ENCODE results near the gene MACROD1.
"Not testable (repeated sequence)": the region's sequence is repeated elsewhere in the genome, so short reads cannot be mapped to it uniquely, and the experiment has no call there.

Gene MACROD1

DNA sequence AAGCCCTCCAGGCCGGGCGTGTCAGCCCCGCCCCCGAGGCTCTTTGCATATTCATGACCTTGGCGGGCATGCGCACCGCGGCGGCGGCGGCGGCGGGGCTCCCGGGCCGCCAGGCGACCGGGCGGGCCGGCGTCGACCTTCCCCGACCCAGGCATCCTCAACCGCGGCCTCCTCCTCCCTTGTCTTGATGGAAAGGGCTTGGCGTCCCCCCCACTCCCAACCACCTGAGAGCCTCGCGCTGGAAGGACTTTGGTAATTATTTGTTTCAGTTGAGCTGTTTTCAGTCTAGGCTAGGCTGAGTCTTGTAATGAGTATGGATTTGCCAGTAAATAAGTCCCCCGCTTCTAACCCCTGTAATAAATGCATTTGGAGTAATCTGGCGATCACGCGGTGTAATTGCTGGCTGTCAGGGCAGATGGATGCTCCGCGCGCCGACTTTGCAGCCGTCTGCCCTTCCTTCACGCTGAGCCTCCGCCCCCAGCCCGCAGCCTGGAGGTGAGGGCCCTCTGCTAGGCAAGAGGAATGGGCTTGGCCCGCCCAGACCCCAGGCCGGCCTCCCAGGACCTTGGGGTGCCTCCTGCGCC, 105.0 kb downstream of the MACROD1 start:
- in situ Hi-C loops (cut with HindIII; ENCODE audit: low sequenced_read_pairs) = no loop called here

DNA sequence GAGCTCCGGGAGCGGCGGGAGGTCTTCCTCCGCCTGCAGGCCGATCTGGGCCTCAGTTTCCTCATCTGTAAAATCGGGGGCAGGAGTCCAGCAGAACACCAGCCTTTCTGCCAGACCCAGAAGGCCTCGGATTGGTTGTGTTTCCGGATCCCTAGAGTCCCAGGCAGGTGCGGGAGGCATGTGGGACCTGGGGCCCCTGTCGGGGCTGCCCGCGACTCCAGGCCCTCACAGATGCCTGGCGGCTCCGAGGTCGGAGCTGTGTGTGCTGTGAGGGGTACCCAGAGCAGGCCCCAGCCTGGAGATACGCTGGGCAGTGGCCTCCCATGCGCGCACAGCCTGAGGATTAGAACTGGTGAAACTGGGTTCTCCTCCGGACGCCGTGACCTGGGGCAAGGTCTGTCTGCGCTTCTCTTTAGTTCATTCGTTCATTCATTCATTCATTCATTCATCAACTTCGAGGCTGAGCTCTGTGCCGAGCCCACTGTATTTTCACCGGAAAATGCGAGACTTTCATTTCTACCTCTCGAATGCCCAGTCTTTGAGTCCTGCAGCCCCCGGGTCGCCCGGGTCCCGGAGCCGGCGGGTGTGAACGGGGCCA, 105.6 kb downstream of the MACROD1 start:
- in situ Hi-C loops (cut with HindIII; ENCODE audit: low sequenced_read_pairs) = no loop called here

DNA sequence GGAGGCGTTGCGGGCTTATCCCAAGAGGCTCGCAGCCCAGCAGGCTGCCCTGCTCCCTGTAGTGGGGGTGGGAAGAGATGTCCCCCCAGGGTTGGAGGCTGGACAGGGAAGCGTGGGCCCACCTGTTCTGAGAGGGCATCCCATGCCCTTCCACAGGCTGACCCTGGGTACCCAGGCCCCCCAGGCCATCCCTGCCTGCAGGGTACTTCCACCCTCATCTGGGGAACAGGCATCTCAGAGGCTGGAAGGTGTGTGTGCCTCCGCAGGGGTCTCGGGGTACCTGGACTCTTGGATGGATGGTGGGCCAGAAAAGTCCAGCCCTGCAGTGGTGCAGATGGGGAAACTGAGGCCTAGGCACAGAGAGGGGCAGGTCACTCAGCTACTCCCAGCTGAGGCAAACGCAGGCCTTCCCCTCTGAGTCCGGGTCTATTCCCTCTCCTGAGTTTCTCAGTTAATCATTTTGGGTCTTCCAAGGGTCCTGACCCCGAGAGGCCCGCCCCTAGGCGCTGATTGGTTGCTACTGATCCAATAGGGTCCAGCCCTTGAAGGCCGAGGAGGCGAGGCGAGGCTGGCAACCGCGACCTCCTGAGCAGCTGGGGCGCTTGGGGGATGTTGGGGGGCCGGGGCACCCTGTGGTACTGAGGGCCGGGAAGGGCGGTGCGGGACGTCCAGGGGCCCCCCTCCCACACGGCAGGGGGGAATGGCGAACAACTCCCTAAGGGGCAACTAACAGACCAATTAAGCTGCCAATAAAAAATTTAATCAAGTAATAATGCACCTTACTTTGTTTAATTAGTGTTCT, 106.4 kb downstream of the MACROD1 start:
- in situ Hi-C loops (cut with HindIII; ENCODE audit: low sequenced_read_pairs) = no loop called here

DNA sequence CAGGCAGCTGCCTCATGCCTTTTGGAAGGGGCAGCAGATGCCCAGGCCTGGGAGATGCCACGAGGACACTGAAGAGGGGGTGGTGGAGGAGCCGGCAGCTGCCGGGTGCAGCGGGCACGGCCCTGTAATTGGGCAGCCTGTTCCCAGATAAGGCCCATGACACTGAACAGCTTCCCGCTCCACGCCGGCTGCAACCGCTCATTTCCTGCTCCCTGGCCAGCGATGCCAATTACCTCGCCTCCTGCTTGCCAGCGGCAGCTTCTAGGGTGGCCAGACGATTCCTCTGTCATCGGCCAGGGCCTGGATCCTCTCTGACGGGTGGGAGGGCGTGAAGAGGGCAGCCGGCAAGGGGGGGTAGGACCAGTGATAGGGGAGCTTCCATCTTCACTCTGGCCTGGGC, 107.4 kb downstream of the MACROD1 start:
- in situ Hi-C loops (cut with HindIII; ENCODE audit: low sequenced_read_pairs) = no loop called here

DNA sequence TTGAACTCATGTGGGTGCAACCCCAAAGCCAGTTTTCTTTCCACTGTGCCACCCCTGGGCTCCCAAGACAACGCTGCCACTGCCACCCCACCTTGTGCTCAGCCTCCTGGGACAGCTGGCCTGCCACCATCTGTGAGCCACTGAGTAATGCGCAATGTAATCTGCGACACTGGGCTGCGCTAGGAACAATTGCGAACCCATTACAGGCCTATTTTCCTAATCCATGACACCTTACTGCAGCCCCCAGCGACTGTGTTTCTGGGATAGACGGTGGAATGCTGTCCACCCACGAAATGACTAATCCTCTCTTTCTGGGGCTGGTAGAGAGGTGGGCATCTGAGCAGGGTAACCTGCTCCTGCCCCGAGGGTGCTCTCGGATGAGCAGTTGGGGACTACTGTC, 108.0 kb downstream of the MACROD1 start:
- in situ Hi-C loops (cut with HindIII; ENCODE audit: low sequenced_read_pairs) = no loop called here

DNA sequence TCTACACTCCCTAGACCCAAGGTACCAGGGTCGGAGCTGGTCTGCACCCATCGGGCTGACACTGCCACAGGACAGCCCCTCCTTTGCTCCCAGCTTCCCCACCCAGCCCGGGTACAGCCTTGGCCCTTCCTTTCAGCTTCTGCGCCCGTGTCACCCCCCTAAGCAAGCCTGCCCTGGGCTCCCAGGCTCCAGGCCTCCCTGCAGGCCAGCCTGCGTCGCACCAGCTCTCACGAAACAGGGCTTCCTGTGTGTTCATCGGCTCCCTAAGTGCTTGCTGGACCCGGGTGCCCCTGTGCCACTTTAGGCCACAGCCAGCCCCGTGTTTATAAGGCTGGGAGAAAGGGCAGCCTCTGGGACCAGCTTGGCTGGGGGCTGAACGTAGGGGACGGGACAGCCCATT, 109.1 kb downstream of the MACROD1 start:
- in situ Hi-C loops (cut with HindIII; ENCODE audit: low sequenced_read_pairs) = no loop called here

DNA sequence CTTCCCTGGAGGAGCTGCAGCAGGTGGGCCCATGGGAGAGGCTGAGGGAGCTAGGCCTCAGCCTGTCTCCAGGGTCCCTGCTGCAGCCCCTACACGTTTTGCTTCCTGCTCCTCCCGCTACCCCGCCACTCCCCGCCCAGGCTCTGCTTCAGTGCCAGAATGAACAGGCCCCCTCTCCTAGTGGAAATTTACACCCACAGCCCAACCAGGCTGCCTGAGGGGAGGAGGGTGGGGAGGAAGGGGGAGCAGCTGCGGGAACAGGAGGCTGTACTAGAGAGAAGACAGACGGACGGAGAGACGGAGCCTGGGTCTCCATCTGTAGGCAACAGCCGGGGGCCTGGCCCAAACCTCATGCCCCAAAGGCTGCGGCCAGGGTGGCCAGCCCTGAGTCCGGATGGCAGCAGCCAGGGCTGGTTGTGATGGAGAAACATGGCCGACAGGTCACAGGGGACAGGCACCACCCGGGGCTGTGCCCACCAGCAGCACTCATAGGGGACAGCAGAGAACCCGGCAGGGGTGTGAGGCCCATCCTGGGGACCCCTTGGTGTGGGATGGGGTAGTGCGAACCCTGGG, 109.6 kb downstream of the MACROD1 start:
- in situ Hi-C loops (cut with HindIII; ENCODE audit: low sequenced_read_pairs) = no loop called here

DNA sequence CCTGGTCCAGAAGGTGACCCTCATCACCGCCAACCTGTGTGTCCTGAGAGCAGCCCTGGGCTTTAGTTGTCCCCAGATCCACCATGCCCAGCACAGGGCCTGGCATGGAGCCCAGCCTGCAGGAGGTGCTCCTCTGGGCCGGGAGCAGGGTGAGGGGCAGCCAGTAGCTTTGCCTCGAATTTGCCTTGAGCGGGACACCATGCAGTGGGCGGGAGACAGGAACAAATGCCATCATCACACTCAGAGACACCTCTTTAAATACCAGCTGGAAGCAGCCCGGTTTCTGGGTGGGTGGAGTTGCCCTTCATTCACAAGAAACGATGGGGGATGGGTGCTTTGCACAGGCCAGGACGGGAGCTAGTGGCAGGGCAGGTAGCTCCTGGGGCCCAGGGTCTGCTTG, 110.8 kb downstream of the MACROD1 start:
- in situ Hi-C loops (cut with HindIII; ENCODE audit: low sequenced_read_pairs) = no loop called here

DNA sequence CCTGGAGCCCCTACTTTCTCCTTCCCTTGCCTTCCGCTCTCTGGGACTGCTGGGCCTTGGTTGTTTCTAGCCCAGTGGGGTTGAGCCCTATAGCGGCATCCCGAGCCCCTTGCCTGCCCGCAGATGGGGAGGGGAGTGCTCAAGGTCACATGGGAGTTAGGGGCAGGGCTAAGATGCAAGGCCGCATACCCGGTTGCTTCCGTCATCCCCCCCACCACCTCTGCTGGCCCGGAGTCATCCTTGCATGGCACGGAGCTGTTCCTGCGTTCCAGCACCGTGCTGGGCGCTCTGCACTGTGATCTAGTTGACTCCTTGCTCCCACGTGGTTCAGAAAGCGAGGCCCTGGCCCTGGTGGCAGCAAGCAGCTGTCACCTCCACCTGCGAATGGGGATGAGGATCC, 112.2 kb downstream of the MACROD1 start:
- in situ Hi-C loops (cut with HindIII; ENCODE audit: low sequenced_read_pairs) = no loop called here

DNA sequence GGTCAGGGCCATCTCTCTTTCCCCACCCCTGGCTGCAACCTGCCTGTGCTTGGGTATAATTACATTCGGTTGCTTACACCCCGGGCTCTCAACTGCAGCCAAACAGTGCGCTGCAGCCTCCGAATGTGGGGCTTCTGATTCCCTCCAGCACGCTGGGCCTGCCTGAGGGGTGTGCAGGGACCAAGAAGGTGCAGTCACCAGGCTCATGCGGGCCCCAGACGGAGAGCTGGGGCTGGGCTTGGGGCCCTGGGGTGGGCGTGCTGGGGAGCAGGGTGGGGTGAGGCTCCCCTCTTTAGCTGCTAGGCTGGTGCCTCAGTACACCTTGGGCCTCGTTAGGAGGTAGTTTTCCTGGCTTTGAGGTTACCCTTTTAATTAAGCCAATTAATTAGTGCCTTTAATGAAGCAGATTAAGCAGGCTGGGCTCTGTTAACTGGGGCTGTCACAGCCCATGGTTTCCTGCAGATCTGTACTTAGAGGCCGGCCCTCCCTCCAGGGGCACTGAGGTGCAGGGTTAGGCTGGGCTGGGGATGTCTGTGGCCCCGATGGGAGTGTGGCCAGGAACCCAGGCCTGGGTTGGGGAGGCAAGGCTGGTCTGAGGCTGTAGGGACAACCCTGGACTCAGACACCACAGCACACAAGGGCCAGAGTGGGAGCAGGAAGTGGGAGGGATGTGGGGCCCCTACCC, 112.8 kb downstream of the MACROD1 start:
- in situ Hi-C loops (cut with HindIII; ENCODE audit: low sequenced_read_pairs) = no loop called here

DNA sequence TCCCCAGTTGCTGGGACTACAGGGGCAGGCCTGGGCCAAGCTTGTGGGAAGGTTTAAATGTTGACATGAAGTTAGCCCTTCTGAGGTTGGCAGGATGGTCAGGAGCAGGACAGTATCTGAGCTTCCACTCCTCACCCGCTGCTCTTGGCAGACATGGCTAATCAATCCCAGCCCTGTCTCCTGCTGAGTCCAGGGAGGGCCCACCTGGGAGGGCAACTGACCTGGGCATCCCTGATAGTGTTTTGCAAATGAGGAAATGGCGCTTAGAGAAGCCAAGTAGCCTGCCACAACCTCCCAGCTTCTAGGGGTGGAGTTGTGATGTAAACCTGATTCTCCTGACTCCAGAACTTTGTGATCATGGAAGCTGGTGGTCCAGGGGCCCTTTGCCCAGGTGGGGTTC, 113.5 kb downstream of the MACROD1 start:
- in situ Hi-C loops (cut with HindIII; ENCODE audit: low sequenced_read_pairs) = no loop called here

DNA sequence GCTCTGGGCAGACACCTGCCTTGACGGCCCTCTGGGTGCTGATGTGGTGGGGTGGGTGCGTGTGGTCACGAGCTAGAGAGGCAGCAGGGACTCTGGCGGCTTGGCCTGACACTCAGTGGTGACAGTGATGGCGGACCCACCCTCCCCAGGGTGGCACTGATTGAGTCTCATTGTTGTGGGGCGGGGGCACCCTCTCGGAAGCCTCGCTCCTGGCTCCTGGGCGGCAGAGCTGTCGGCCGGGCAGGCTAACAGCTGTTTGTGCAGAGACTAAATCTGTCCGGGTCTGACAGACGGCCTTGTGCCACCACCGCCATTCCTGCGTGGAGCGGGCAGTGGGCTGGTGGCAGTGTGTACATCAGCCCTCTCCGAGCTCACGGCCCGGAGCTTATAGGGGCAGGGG, 114.6 kb downstream of the MACROD1 start:
- in situ Hi-C loops (cut with HindIII; ENCODE audit: low sequenced_read_pairs) = no loop called here

DNA sequence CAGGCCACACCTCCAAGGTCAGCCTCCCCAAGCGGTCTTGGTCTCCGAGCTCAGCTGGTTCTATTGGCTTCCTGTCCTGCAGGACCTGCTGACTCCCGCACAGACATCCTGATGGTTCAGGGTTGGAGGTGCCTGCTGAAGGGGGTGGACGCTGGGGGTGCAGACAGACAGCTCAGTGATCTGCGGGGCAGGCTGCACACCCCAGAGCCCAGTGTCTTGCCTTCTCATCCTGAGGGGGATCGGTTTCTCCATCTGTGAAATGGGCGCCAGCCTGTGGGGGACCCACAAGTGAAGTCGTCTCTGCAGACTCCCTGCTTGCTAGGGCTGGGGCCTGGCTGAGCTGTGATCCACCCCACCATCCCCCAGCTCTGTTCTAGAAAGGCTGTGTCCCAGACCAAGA, 116.4 kb downstream of the MACROD1 start:
- in situ Hi-C loops (cut with HindIII; ENCODE audit: low sequenced_read_pairs) = no loop called here

DNA sequence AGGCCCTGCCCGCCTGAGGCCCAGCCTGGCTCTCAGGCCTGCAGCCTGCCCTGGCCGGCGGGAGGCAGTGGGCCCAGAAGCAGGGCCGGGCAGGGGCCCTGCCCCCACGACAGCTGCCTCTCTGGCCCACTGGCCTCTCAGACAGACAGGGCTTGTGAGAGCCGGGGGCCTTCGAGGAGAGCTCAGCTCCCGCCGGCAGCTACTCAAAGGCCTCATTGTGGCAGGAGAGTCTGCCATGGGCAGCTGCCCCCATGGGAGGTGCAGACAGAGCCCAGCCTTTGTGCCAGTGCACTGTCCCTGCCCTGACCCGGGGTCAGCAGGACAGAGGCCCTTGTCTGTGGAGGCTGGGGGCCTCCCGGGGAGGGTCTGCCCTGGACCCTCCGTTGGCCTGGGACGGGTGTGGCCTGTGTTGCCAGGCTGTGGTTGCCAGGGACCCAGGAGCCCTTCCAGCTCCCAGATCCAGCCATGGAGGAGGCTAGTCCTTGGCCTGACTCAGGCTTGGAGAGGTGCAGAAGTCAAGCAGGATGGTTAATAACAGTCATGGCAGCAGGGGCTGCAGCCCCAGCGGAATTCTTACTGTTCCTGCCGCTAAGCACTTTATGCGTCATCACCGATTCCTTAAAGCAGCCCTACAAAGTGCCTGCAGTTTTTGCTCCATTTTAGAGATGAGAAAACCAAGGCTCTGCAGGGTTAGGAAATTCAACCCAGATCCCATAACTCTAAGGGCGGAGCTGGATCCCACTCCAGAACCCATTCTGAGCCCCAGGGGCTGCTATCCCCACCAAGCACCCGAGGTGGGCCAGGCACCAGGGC, 117.7 kb downstream of the MACROD1 start:
- in situ Hi-C loops (cut with HindIII; ENCODE audit: low sequenced_read_pairs) = no loop called here

DNA sequence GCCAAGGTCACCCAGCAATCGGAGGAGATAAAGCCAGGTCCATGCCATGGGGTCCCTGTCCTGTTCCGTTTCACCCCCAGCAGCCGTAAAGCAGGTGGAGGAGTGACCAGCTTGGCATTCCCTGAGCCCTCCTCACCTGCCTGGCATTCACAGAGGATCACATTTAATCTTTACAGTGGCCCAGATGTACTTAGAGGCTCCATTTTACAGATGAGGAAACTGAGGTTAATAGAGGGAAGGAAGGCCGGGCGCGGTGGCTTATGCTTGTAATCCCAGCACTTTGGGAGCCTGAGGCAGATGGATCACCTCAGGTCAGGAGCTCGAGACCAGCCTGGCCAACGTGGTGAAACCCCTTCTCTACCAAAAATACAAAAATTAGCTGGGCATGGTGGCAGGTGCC, 118.5 kb downstream of the MACROD1 start:
- in situ Hi-C loops (cut with HindIII; ENCODE audit: low sequenced_read_pairs) = not testable (repeated sequence)

DNA sequence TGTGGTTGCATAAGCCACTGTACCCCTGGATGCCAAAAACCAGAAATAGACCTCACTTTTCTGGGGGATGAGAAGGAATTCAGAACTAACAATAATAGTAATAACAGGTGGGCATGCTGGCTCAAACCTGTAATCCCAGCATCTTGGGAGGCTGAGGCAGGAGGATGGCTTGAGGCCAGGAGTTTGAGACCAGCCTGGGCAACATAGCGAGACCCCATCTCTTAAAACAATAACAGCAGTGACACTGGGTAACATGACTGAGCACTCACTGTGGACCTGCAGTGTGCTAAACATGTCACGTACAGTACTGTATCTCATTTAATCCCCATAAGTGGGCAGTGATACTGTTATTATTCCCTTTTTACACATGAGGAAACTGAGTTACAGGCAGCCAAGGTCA, 120.2 kb downstream of the MACROD1 start:
- in situ Hi-C loops (cut with HindIII; ENCODE audit: low sequenced_read_pairs) = no loop called here

DNA sequence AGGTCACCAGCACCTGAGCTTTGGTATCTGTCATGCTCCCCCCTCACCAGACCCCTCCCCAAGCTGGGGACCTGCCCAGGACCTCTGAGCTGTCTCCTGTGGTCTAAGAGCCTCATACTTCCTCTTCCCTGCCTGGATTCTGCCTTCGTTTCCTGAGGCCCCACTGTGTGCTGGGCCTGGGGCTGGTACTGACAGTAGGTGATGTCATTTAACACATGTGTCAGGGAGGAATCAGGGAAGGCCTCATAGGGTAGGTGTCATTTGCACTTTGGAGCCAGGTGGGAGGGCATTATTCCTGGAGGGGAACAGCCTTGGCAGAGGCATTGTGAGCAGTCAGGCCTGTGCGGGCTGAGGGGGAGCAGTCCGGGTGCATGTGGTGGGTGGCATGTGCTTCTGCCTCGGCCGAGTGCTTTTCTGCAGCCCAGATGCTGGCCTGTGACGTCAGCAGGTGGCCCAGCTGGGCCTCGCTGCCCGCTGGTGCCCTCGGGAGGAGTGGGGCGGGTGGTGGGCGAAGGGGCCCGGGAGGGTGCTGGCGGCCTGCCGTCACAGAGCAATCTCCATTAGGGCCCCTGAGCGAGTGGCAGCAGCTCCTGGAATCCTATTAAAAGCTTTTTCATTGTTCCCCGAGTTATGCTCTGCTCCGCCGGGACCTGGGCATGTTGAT, 121.1 kb downstream of the MACROD1 start:
- in situ Hi-C loops (cut with HindIII; ENCODE audit: low sequenced_read_pairs) = no loop called here

DNA sequence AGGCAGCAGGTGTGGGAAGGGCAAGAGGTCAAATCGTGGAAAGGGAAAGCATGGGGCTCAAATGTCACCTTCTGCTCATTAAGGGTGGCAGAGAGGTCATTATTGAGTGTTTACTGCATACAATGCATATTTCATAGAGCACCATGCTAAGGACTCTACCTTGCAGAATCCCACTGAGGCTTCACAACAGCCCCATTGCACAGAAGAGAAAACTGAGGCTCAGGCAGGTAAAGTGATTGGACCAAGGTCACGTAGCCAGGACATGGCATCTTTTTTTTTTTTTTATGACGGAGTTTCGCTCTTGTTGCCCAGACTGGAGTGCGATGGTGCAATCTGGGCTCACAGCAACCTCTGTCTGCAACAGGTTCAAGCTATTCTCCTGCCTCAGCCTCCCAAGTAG, 122.4 kb downstream of the MACROD1 start:
- in situ Hi-C loops (cut with HindIII; ENCODE audit: low sequenced_read_pairs) = no loop called here

DNA sequence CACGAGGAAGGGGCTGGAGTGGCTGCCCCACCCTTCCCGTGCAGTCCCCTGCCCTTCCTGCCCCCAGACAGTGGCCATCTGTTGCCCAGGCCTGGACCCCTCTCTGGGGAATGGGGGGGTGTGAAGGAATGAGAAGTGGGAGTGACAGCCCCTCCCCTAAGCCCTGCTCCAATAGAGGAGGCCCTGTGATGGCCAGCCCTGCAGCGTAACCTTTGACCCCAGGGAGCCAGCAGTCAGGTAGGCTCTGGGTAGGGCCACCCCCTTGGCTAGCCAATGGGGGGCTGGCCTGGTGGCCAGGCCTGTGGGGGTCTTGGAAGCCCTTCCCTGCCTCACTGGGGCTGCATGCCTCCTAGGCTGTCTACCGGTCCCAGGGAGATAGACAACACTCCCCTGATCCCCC, 123.6 kb downstream of the MACROD1 start:
- in situ Hi-C loops (cut with HindIII; ENCODE audit: low sequenced_read_pairs) = no loop called here

DNA sequence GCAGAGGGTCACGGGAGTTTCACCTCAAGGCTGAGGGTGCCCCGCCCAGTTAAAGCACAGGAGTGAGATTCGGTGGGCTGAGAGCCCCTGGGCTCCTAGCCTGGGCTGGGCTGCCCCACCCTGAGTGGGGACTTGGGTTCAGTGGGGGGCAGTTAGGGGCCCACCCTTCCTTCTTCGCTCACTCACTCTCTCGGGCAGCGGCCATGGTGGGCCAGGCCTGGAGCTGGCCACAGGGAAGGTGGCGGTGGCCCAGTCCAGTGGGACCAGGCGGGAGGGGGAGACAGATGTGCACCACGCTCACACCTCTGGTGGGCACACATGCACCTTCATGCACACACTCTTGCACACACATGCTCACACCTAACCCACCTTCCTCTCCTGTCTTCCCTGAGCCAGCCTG, 124.1 kb downstream of the MACROD1 start:
- in situ Hi-C loops (cut with HindIII; ENCODE audit: low sequenced_read_pairs) = no loop called here
